ENCODE data around the gene MRTFA.

- no peak for TF ChIP-seq SUZ12 (IDR thresholded peaks at IDR 0.05)
- no peak for TF ChIP-seq HDGF (IDR thresholded peaks at IDR 0.05; ENCODE audit: borderline replicate concordance)
- TF ChIP-seq NFRKB (IDR thresholded peaks at IDR 0.05) = no peak
- TF ChIP-seq BHLHE40 (IDR thresholded peaks at IDR 0.05; ENCODE audit: borderline replicate concordance) = no peak
- no peak for TF ChIP-seq FOXK2 (IDR thresholded peaks at IDR 0.05)
- TF ChIP-seq FOXA1 (IDR thresholded peaks at IDR 0.05) = no peak
- no peak for TF ChIP-seq FOXM1 (IDR thresholded peaks at IDR 0.05; ENCODE audit: borderline replicate concordance)
- TF ChIP-seq ELF4 (IDR thresholded peaks at IDR 0.05) = no peak
- no peak for TF ChIP-seq PKNOX1 (IDR thresholded peaks at IDR 0.05)
- TF ChIP-seq SP1 (IDR thresholded peaks at IDR 0.05) = no peak
- TF ChIP-seq LEF1 (IDR thresholded peaks at IDR 0.05; ENCODE audit: borderline replicate concordance) = no peak
Measured at GRCh38 chr22:40522141-40522540, 114.4 kb downstream of the MRTFA start.
